Smooth muscle cell (in vitro differentiated cells): ENCODE data around the gene COL20A1. TPM values are rescaled to one million over a fixed set of nuclear protein-coding genes. Genes with fewer than 3 reads are reported as not detected.

Experiments
- DNase-seq: peaks from one replicate; lab custom pipeline; 2025; ENCODE audit not compliant: unreplicated experiment; lab: John Stamatoyannopoulos, UW
- H2AFZ ChIP-seq: fragments of 200-600 bp; sonication (generic); 2 replicates; pipeline ENCODE4 v1.6.0; 2016; ENCODE audit warnings: antibody characterized with exemption, low read depth, mild to moderate bottlenecking
- H3F3A ChIP-seq: fragments of 200-600 bp; sonication (generic); 2 replicates; pipeline ENCODE4 v1.6.0; 2017; ENCODE audit warnings: antibody characterized with exemption, low read depth
- H3K27ac ChIP-seq: fragments of 200-600 bp; sonication (generic); 2 replicates; pipeline ENCODE4 v1.5.1; 2016; ENCODE audit warnings: low read depth, mild to moderate bottlenecking
- H3K27me3 ChIP-seq: fragments of 200-600 bp; sonication (generic); 2 replicates; pipeline ENCODE4 v1.6.1; 2016; ENCODE audit warnings: low read depth, mild to moderate bottlenecking
- H3K36me3 ChIP-seq: fragments of 200-600 bp; sonication (generic); 2 replicates; pipeline ENCODE4 v1.5.1; 2016; ENCODE audit warnings: low read depth
- H3K4me1 ChIP-seq: fragments of 200-600 bp; sonication (generic); 2 replicates; pipeline ENCODE4 v1.5.1; 2016; ENCODE audit warnings: low read depth
- H3K4me2 ChIP-seq: fragments of 200-600 bp; sonication (generic); 2 replicates; pipeline ENCODE4 v1.6.0; 2016; ENCODE audit warnings: mild to moderate bottlenecking
- H3K4me3 ChIP-seq: fragments of 200-600 bp; sonication (generic); 2 replicates; pipeline ENCODE4 v1.5.1; 2016; ENCODE audit warnings: mild to moderate bottlenecking
- H3K79me2 ChIP-seq: fragments of 200-600 bp; sonication (generic); 2 replicates; pipeline ENCODE4 v1.6.0; 2016; ENCODE audit warnings: low read depth, mild to moderate bottlenecking
- H3K9ac ChIP-seq: fragments of 200-600 bp; sonication (generic); 2 replicates; pipeline ENCODE4 v1.6.0; 2016; ENCODE audit warnings: low read depth
- H3K9me3 ChIP-seq: fragments of 200-600 bp; sonication (generic); replicated peaks from 2 replicates; pipeline ENCODE4 v1.5.1; 2016; ENCODE audit warnings: low read depth
- H4K20me1 ChIP-seq: fragments of 200-600 bp; sonication (generic); 2 replicates; pipeline ENCODE4 v1.6.0; 2016; ENCODE audit warnings: low read depth
- WGBS: methylation state at CpG from one replicate; pipeline ENCODE4 v1.1.7; 2016; ENCODE audit warnings: low lambda C conversion rate; 5-methylcytosine and 5-hydroxymethylcytosine counted together
- polyA plus RNA-seq: library from polyadenylated mRNA; unstranded; fragments of >200 nt; fragmentation: Nextera tagmentation; extraction: Ambion mirVana; gene quantifications from 2 replicates; pipeline ENCODE4 v1.2.1, GENCODE V29; 2016
- total RNA-seq: library from RNA; depleted of rRNA; stranded (reverse); fragments of >200 nt; gene quantifications from 2 replicates; pipeline ENCODE4 v1.2.3, GENCODE V29; 2014
- TF ChIP-seq, protein P1 (sequence below): fragments of 200-600 bp; sonication (generic); IDR thresholded peaks from 2 replicates; pipeline ENCODE4 v1.5.1; 2017; ENCODE audit warnings: borderline replicate concordance, mild to moderate bottlenecking, antibody characterized with exemption; ENCODE audit not compliant: insufficient read depth, poor library complexity, severe bottlenecking

The COL20A1 gene
- total and polyA plus RNA-seq, 2 experiments from 2014 or later, result 0.23 to 0.36 TPM

DNA sequence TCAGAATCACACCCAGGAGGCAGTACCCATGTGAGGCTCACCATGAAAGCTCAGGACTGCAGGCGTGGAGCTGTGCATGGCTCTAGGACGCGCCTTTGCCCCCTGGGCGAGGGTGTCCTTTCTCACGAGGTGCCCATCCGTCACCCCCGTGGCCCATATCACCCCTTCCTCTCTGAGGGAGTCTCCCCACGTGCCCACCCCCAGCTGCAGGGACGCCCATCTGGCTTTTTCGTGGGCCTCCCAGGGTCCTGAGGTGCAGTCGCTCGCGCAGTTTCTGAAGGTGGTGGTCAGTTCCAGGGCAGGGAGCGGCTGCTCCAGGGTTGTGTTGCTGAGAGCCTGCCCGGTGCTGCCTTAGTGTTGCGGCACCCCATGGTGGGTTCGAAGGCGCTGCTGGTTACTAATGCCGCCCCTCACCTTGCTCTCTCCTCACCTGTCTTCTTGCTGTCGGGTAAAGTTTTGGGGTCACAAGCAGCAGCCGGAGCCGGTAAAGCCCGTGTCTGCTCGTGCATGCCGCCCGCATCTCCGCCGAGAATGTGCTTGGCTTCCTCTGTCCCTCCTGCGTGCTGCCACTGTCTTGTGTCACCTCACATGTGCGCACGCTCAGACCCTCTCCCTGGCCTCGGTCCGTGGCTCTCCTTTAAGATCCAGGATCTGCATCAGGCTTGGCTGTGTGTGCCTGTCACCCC, 9.4 kb upstream of the COL20A1 start:
- Histone ChIP-seq H3K27ac (no peak overlapping the region), H3K4me2 (no peak overlapping the region), H3K4me1 (no peaks in the 10 kb centered on the region), H3F3A (no peaks in the 10 kb centered on the region), H2AFZ (no peak overlapping the region), H3K36me3 (peaks cover 9% of the 10 kb centered on the region), H3K4me3 (no peak overlapping the region), H3K79me2 (peaks cover 9% of the 10 kb centered on the region), H3K27me3 (no peaks in the 10 kb centered on the region), H3K9ac (no peak overlapping the region), H4K20me1 (peaks cover 99% of the 10 kb centered on the region), H3K9me3 (no peaks in the 10 kb centered on the region)
- TF ChIP-seq, protein P1, sequence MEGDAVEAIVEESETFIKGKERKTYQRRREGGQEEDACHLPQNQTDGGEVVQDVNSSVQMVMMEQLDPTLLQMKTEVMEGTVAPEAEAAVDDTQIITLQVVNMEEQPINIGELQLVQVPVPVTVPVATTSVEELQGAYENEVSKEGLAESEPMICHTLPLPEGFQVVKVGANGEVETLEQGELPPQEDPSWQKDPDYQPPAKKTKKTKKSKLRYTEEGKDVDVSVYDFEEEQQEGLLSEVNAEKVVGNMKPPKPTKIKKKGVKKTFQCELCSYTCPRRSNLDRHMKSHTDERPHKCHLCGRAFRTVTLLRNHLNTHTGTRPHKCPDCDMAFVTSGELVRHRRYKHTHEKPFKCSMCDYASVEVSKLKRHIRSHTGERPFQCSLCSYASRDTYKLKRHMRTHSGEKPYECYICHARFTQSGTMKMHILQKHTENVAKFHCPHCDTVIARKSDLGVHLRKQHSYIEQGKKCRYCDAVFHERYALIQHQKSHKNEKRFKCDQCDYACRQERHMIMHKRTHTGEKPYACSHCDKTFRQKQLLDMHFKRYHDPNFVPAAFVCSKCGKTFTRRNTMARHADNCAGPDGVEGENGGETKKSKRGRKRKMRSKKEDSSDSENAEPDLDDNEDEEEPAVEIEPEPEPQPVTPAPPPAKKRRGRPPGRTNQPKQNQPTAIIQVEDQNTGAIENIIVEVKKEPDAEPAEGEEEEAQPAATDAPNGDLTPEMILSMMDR, result no peak
- 96% methylated on average over 33 of the region's 33 CpGs for WGBS
- no peak for DNase-seq

DNA sequence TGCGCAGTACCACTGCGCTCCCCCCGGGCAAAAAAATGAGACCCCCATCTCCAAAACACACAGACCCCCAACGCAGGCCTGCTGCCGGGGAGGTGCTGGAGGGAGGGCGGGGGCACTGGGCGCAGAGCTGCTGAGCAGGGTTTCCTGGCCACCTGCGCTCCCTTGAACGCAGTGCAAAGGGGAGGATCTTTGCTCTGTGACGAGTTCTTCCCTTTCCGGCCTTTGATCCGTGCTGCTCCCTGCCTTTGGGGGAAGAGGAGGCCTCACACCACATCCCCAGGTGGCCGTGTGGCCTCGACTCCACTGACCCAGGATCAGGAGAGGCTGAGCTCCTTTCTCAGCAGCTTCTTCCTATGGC, 8.9 kb upstream of the COL20A1 start:
- Histone ChIP-seq H3K4me3 (no peak overlapping the region), H3K79me2 (peaks cover 5% of the 10 kb centered on the region), H2AFZ (no peak overlapping the region), H3K4me2 (no peak overlapping the region), H3F3A (no peaks in the 10 kb centered on the region), H3K36me3 (peaks cover 9% of the 10 kb centered on the region), H4K20me1 (peaks cover 99% of the 10 kb centered on the region), H3K9ac (no peak overlapping the region), H3K9me3 (no peaks in the 10 kb centered on the region), H3K27ac (no peak overlapping the region), H3K27me3 (no peaks in the 10 kb centered on the region), H3K4me1 (no peaks in the 10 kb centered on the region)
- TF ChIP-seq, protein P1, result no peak
- no peak for DNase-seq
- 96% methylated on average over 14 of the region's 14 CpGs for WGBS

DNA sequence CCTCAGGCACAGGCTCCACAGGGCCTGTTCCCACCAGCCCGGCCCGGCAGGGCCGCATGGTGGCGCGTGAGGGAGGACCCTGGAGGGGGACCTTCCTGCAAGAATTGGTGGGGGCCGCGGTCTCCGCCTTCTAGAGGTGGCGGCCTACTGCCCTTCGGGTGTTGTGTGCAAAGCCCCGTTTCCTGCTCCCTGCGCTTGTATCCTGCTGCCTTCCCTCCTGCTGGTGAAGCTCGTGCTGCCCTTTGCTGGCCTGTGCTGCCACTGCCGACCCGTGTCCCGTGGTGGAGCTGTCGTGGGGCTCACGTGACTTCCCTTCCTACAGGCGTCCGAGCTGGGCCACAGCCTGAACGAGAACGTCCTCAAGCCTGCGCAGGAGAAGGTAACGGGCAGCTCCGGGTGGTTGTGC, 8.4 kb upstream of the COL20A1 start:
- DNase-seq, result no peak
- no peaks in the 10 kb centered on the region for H3K27me3 ChIP-seq
- H3K36me3 ChIP-seq, result peaks cover 6% of the 10 kb centered on the region
- no peak overlapping the region for H3K9ac ChIP-seq
- peaks cover 5% of the 10 kb centered on the region for H3K79me2 ChIP-seq
- no peaks in the 10 kb centered on the region for H3F3A ChIP-seq
- TF ChIP-seq, protein P1, result no peak
- no peaks in the 10 kb centered on the region for H3K9me3 ChIP-seq
- H3K27ac ChIP-seq, result no peak overlapping the region
- H3K4me3 ChIP-seq, result no peak overlapping the region
- H3K4me2 ChIP-seq, result no peak overlapping the region
- no peak overlapping the region for H2AFZ ChIP-seq
- H4K20me1 ChIP-seq, result peaks cover 99% of the 10 kb centered on the region
- no peaks in the 10 kb centered on the region for H3K4me1 ChIP-seq
- 97% methylated on average over 19 of the region's 25 CpGs for WGBS

DNA sequence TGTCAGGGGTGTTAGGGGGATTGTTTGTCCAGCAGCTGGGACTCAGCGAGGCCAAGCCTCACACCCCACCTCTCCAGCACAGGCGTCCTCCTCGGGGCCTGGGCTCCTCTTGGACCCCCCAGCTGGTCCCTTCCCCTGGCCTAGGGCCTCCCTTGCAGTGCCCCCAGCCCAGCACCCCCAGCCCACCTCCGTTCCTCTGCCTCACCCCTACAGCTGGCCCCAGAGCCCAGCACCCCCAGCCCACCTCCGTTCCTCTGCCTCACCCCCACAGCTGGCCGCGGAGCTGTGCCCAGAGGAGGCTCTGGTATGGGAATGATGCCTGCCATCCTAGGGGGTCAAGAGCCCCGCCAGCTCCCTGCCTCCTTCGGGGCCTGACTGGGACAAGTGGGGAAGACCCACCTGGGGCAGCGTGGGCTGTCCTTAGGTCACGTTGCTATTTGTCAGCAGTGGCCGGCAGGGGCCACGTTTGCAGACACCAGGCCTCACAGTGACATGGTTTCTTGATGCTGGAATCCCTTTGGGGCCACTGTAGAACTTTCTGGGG, 7.9 kb upstream of the COL20A1 start:
- peaks cover 99% of the 10 kb centered on the region for H4K20me1 ChIP-seq

More for the DNA sequence above, 7.9 kb upstream of the COL20A1 start:
- DNase-seq, result no peak
- H3K4me2 ChIP-seq, result no peak overlapping the region
- no peak overlapping the region for H3K4me3 ChIP-seq
- H3K4me1 ChIP-seq, result no peaks in the 10 kb centered on the region
- peaks cover 6% of the 10 kb centered on the region for H3K36me3 ChIP-seq
- no peak overlapping the region for H3K9ac ChIP-seq
- TF ChIP-seq, protein P1, result no peak
- 91% methylated on average over 13 of the region's 13 CpGs for WGBS
- H3K79me2 ChIP-seq, result peaks cover 3% of the 10 kb centered on the region
- no peaks in the 10 kb centered on the region for H3F3A ChIP-seq
- no peaks in the 10 kb centered on the region for H3K27me3 ChIP-seq
- no peak overlapping the region for H2AFZ ChIP-seq
- H3K9me3 ChIP-seq, result no peaks in the 10 kb centered on the region
- H3K27ac ChIP-seq, result no peak overlapping the region
